HK-2 (cell line): ENCODE results near the gene COX10.
"Not testable (repeated sequence)": the region's sequence is repeated elsewhere in the genome, so short reads cannot be mapped to it uniquely, and the experiment has no call there.

Source experiments
- DNase-seq: peaks from one replicate; pipeline ENCODE4 v3.0.0-alpha.2; 2018; ENCODE audit not compliant: unreplicated experiment

COX10 gene

DNA sequence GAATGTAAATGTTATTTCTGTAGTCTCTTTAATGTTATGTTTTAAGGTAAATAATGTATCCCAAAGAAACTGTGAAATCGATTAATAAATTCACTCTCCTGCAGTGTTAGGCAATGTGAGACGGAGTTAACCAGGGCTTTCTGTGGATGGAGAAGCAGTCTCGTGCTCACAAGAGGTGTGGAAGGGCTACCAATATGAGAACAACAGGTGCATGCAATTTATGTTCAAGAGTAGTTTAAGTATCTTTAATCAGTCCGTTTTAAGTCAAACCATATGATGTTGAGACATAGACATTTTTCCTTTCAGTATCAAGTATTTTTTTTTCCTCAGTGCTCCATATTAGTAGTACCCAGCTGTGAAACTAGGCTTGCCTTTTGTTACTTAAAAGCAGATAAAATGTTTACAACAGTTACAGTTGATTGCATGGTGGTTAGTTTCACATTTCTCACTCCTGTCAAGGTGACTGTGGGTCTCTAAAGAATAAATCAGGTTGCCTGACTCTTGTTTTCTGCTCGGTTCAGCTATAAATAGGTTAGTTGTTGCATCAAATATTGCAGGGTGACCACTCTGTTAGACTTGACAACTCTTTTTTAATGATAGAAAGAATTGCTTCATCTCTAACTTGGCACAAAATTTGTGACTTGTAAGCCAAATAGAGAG is 54.4 kb downstream of the COX10 start:
- DNase-seq: no peak

DNA sequence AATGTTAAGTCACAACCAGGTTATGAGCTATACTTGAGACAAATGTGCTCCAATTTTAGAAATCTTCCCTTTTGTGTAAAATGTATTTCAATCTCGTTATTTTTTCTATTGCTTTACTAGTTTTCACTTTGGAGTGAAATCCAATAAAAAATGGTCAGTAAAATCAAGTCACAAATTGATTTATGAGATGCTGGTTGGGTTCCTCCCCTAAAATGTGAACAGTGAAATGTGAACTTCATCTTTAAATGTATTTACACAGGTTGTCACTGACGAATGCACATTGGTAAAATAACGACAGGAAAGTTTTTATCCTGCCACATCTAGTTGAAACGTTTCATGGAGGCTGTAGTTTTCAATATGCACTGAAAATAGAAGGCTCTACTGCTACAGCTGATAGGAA is 55.5 kb downstream of the COX10 start:
- DNase-seq: no peak

DNA sequence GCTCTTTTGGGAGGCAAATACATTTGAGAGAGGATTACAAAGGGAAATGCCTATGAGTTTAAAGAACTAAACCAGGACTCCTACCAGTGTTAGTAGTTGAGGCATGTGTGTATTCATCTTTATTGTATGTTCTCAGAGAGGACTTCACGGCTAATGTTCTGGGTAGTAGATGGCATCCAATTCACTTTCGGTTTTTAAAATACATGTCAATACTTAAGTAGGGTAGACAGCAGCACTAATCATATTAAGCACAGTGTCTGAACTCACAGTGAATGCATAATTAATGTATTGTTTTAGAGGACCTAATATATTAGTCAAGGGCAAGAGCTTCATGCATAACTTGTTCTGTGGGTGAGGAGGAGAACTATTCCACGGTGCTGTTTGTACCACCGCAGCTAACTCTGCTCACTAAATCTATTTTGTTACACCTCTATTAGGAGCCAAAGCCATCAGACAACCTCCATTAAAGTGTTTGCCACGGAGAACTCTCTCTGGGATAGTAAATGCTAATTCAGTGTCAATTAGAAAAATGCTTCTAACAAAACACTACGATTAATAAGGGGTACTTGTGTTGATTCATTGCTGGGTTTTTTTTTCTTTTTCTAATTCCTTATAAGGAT is 56.3 kb downstream of the COX10 start:
- no peak for DNase-seq

DNA sequence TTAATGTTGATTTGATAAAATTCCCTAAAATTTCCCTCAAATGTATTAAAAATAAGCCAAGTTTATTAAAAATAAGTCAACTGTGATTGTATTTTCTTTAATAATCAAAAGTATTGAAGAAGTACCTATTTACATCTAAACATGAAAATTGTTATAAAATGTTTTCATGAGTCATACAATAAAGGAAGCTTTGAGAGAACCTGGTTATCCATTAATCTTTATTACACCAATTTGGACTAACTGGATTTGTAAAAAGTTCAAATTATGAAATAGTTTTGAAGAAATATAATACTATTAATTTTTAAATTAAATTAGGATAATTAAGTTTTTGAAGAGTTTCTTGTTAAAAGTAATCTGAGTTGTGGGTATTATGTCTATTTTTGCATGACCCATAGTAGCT is 63.8 kb downstream of the COX10 start:
- DNase-seq: no peak

DNA sequence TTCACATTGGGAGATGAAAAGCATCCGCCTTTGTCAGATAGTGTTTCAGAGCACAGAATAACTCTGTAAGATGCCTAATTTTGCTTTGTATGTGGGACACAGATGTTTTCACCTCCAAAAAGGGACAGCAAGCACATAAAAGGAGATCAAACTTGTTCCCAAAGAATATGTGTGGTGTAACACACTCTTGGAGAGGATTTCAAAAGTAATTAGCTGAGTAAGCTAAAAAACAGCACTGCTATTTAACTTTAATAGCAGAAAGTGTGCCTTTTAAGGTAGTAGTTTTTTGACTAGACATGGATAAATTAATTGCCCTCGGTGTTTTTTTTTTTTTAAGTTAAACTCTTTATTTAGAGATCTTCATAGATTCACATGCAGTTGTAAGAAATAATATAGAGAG is 65.2 kb downstream of the COX10 start:
- DNase-seq: no peak

DNA sequence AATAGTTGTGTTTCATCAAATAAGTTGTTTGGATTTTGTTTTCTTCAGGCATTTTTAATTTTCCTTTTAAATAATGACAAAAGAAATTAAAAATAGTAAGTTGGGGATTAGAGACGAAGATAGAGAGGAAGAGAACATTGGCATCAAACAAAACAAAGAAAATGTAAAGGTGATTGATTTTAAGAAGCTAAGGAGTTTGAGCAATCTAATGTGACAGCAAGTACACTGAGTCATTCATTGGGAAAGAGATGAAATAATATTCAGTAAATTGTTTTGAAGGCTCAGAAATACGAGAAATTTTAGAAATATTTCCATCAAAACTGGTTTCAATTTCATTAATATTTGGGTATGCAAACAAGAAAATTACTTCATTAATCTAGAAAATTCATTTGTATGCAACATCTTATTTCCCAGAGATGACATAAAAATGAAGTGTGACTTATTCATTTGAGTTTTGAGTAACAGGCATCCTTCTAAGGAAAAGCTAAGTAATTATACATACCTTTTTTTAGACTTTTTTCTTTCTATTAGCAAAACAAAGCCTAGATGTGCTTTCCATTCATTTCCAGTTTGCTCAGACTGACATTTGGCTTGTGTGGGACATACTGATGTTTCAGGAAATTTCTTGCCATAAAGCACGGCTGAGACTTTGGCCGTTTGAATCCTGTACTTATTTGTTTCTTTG is 66.7 kb downstream of the COX10 start:
- DNase-seq: no peak

DNA sequence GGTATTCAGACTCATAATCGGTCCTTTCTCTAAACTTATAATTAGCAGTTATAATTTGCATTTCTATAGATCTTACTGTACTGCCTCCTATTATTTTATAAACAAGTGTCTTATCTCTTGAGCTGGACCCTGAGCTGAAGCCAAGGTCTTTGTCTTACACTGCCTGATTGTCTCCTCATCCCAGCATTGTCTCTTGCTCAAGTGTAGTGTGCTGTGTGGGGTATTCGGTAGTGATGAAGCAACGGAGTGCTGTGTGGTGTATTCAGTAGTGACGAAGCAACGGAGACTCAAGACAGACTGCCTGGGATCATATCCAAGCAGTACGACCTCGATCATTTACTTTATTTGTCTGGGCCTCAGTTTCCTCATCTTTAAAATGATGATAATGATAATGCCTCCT is 69.3 kb downstream of the COX10 start:
- DNase-seq: no peak

DNA sequence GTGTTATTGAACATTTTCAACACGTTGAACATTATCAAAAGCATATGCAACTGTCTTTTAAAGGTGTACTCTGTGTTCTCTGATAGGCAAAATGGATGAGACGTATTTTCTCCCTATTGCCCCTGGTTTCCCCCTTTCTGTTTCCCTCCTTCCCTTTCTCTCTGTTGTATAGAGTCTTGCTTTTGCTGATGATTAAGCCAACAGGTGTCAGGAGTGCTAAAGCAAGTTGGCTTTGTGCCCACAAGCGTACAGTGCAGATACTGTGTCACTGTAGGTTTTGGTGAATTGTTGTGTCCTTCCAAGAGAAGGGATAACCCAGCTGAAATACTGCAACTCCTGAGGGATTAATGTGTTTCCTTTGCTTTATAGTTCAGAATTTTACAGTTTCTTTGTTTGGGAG is 74.4 kb downstream of the COX10 start:
- DNase-seq: no peak

DNA sequence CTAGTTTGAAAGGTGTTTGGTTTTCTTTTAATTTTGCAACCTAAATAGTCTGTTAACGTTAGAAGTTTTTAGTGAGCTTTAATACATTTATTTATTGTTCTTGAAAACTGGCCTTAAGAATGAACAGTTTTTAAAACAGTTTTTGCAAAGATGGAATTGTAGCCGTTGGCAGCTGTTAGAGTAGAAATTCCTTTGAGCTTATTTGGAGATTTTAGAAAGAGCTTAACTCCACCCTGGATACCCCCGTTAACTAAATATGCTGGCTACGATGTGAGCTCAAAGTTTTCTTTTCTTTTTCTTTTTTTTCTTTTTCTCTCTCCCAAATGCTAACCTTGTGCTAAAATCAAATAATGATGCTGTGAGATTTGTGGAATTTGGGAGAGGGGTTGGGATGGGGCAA is 75.2 kb downstream of the COX10 start:
- DNase-seq: no peak

DNA sequence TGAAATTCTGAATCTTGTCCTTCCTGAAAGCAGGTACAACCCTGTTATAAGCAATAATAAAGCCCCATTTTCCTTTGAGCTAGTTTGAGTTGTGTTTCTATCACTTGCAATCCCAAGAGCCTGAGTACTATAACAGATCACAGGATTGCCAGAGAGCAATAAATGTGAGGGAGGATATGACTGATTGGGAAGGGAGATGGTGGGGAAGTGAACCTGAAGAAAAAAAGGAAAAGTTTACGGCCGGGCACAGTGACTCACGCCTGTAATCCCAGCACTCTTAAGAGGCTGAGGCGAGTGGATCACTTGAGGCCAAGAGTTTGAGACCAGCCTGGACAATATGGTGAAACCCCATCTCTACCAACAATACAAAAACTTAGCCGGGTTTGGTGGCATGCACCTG is 80.4 kb downstream of the COX10 start:
- DNase-seq: no peak

DNA sequence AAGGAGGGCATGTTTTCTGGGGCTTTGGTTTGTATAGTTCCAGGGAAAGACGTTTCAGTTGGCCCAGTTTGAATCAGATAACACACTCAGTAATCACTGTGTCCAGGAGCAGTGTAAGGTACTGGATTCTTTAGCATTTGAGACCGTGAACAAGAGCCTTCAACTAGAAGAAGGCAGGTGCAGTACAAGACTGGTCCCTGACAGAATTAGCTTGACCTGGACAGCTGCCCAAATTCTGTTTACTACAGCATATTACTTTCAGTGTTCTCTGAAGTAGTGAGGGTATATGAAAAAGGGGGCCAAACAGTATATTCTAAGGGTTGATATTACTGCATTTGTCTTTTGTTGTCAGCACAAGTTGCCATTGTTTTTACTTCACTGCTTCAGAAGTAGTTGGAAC is 81.3 kb downstream of the COX10 start:
- DNase-seq: no peak

DNA sequence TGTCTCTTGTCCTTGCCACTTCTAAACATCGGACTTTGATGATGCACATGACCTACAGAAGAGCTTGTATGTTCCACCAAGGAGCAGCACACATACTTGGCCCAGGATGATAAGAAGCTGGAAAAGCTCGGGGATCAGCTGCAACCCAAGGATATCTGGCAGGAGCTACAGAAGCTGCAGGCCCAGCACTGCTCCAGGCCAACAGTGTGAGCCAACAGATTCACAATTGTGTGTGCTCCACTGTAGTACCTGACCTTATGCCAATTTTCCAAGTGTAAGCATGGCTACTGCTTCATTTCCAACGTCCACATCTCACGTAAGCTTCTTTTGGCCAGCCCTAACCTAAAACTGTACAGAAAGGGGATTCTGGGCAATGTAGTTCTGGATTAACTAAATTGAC is 83.4 kb downstream of the COX10 start:
- DNase-seq: no peak

DNA sequence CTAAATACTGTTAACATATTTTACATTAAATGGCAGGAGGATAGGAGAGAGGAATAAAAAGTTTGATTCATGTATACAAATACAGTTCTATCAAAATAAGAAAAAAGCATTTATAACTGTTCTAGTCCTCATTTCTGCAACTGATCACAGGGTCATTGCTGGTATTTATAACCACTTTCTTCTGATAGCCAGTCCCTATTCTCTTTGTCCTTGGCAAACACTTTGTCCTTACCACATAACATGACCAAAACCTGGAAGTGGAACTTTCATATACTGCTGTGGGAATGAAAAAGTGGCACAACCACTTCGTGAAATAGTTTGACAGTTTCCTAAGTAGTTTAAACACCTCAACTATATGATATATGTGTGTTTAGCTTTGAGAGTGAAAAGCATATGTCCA is 84.1 kb downstream of the COX10 start:
- no peak for DNase-seq

DNA sequence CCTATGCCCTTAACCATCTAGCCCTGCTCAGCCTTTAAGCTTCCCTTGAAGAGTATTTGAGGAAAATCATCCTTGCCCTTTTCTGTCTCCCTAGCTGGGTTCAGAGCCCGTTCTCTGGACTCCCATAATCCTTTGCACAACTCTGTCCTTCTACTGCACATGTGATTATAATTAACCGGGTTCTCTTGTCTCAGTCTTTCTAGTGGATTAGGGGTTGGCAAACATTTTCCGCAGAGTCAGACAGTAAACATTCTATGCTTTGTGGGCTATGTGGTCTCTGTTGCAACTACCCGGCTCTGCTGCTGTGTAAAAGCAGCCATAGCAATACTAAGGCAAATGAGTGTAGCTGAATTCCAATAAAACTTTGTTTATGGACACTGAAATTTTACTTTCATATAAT is 87.4 kb downstream of the COX10 start:
- no peak for DNase-seq

DNA sequence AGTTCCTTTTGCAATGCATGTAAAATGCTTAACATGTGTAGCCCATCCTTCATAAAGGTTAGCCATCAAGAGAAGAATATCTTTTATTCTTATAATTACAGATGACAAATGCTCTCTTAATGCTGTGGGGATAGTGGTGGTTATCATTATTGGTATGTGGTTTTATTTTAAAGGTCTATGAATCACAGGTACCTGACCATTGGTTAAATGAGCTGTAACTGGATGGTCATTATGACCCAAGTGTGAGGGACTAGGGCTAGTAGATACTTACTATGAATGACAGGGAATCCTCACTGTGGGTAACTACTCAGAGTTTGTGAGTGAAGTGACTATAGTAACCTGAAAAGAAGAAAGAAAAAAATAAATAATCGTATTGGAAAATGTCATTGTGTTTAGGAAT is 88.5 kb downstream of the COX10 start:
- DNase-seq: no peak

DNA sequence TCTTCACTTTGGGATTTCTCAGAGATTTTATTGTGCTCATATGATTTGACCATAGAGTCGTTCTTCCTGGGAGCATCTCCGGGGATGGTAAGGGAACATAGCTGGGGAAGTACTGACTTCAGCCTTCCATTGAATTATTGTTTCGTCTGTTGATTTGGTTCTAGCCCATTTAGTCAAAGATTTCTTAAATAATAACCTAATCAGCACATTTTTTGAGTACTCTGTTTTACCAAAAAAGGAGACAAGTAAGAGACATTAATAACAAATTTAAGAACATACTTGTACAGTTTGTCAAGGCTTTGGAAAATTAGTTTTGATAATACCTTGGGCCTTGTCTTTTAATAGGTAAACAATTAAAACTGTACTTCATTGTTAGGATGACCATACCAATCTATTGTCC is 89.4 kb downstream of the COX10 start:
- no peak for DNase-seq

DNA sequence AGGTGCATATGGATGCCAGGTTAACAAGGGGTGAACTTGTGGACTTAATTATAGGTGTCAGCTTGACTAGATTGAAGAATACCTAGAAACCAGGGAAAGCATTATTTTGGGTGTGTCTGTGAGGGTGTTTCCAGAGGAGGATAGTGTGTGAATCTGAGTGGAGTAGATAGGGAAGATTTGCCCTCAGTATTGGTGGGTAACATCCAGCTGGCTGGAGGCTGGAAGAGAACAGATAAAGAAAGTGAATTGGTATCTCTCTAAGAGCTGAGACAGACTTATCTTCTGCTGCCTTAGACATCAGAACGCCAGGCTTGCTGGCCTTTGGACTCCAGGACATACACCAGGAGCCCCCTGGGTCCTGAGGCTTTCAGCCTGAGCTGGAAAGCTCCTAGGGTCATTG is 92.1 kb downstream of the COX10 start:
- DNase-seq: no peak

DNA sequence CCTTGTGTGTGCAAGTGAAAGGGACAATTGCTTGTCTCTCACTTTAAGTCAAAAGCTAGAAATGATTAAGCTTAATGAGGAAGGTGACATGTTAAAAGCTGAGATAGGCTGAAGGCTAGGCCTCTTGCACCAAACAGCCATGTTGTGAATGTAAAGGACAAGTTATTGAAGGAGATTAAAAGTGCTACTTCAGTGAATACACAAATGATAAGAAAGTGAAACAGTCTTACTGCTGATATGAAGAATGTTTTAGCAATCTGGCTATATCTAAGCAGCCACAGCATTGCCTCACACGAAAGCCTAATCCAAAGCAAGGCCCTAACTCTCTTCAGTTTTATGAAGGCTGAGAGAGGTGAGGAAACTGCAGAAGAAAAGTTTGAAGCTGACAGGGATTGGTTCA is 96.3 kb downstream of the COX10 start:
- no peak for DNase-seq

DNA sequence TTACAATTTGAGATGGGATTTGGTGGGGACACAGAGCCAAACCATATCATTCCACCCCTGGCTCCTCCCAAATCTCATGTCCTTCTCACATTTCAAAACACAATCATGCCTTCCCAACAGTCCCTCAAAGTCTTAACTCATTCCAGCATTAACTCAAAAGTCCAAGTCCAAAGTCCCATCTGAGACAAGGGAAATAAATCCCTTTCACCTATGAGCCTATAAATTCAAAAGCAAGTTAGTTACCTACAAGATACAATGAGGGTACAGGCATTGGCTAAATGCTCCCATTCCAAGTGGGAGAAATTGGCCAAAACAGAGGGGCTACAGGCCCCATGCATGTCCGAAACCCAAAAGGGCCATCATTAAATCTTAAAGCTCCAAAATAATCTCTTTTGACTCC is 98.5 kb downstream of the COX10 start:
- DNase-seq: not testable (repeated sequence)

DNA sequence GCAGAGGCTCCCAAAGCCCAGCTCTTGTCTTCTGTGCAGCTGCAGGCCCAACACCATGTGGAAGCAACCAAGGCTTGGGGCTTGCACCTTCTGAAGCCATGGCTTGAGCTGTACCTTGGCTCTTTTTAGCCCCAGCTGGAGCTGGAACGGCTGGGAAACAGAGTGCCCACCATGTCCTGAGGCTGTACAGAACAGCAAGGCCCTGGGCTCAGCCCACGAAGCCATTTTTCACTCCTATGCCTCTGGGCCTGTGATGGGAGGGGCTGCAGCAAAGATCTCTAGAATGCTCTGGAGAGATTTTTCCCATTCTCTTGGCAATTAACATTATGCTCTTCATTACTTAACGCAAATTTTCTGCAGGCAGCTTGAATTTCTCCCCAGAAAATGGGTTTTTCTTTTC is 99.3 kb downstream of the COX10 start:
- no peak for DNase-seq

DNA sequence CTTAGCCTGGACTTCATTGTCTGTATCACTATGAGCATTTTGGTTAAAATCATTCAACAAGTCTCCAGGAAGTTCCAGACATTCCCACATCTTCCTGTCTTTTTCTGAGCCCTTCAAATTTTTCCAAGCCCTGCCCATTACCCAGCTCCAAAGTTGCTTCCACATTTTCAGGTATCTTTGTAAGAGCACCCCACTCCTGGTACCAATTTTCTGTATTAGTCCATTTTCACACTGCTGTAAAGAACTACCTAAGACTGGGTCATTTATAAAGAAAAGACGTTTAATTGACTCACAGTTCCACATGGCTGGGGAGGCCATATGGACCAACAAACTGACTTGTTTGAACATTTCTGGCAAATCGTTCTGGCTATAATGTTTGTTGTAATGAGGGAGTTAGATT is 100.0 kb downstream of the COX10 start:
- DNase-seq: no peak

DNA sequence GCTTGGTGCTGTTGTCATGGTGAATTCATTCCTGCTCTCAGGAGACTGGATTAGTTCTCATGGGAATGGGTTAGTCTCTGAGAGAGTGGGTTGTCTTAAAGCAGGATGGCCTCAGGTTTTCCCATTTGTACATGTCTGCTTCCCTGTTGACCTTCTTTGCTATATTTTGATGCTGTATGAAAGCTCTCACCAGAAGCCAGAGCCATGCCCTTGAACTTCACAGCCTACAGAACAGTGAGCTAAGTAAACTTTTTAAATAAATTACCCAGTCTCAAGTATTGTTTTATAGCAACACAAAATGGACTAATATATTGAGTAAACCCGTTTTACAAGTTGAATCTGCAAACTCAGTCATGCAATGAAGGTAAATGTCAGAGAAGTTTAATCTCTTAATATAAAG is 100.6 kb downstream of the COX10 start:
- no peak for DNase-seq

DNA sequence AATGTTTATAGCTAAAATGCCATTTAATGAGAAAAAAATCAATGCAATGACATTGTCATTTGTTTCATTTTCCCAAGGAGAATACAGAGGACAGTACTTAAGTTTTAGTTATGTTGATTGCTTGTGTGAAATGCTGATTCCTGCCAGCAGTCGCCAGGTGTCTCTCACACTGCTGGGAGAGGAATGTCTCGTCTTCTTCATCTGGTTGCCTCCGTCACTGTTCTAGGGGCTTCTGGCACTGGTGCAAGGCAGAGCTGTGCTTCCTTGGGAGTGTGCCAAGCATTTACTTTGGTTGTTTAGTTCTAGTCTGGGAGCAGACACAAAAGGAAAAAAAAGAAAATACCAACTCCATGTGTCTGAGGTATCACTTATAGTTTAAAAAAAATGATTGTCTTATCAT is 107.7 kb downstream of the COX10 start:
- not testable (repeated sequence) for DNase-seq

DNA sequence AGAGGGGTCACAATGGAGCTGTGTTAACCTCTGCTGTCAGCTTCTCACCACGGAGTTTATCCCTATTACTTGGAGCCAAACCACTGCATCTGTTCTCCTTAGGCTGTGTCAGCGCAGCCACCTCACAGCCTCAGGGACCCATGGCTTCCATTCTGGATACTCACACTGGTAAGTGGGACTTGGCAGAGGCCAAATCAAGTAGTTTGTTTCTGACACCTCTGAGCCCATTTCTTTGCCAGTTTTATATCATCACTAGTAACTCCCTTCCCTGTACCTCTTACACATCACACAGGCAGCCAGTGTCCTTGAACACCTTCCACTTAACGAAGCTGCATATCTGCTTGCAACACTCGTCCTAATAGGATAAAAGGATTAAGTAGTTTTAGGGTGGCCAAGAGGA is 108.5 kb downstream of the COX10 start:
- not testable (repeated sequence) for DNase-seq
